ENCODE data around the gene FSTL4. TPM values are rescaled to one million over a fixed set of nuclear protein-coding genes. Genes with fewer than 3 reads are reported as not detected.

Gene FSTL4
- polyA plus RNA-seq, 3 donors = not detected

- H3K79me2 ChIP-seq (ENCODE audit: insufficient read depth, low read length) = no peaks in the 10 kb centered on the region
- H3K4me1 ChIP-seq (ENCODE audit: control insufficient read depth in 1 of 2, insufficient read depth in 2 of 2, low read length in 2 of 2) = no peaks in the 10 kb centered on the region
- DNase-seq = no peak
- no peak for TF ChIP-seq CTCF (IDR thresholded peaks at IDR 0.05)
- Mint-ChIP-seq H3K4me1 (no peaks in the 10 kb centered on the region), H3K27ac (no peak overlapping the region), H3K36me3 (no peaks in the 10 kb centered on the region), H3K27me3 (ENCODE audit: low read depth in 3 of 3) (peaks cover 4 to 11% (median 7%) of the 10 kb centered on the region in 3 donors), H3K9me3 (peaks cover 0 to 2% (median 0%) of the 10 kb centered on the region in 7 donors), H3K4me3 (no peak overlapping the region)
- no peaks in the 10 kb centered on the region for H3K36me3 ChIP-seq (replicated peaks in 1 of 2; ENCODE audit: control insufficient read depth in 1 of 2, insufficient read depth in 2 of 2, low read length in 2 of 2)
- intact Hi-C loops (cut with micrococcal nuclease) = no loop called here
- no peak overlapping the region for H3K27ac ChIP-seq (ENCODE audit: low read depth in 1 of 2, low read length in 2 of 2)
- no peak overlapping the region for H3K9ac ChIP-seq (ENCODE audit: insufficient read depth, low read length, poor library complexity, severe bottlenecking)
- H4K20me1 ChIP-seq (ENCODE audit: insufficient read depth, low read length) = no peaks in the 10 kb centered on the region
- peaks cover 0 to 2% of the 10 kb centered on the region in 2 donors for H3K27me3 ChIP-seq (ENCODE audit: control insufficient read depth in 2 of 2, insufficient read depth in 2 of 2, low read length in 2 of 2)
- no peak overlapping the region for H3K4me2 ChIP-seq (replicated peaks; ENCODE audit: extremely low read depth, low read length, poor library complexity, severe bottlenecking)
- H2AFZ ChIP-seq (ENCODE audit: insufficient read depth, low read depth, low read length, poor library complexity, severe bottlenecking) = no peak overlapping the region
- no peaks in the 10 kb centered on the region for H3K9me3 ChIP-seq (replicated peaks in 1 of 2; ENCODE audit: control insufficient read depth in 1 of 2, insufficient read depth in 1 of 2, low read length in 2 of 2)
- 90% methylated on average over 2 of the region's 3 CpGs for WGBS (ENCODE audit: insufficient coverage)
- no peak overlapping the region for H3K4me3 ChIP-seq (replicated peaks in 1 of 3; ENCODE audit: low read depth in 2 of 3, low read length in 3 of 3)
Measured at GRCh38 chr5:133565993-133566392, 46.3 kb downstream of the FSTL4 start.

GRCh38 chr5:133564921-133565565 is 47.3 kb downstream of the FSTL4 start:
- H3K4me3 ChIP-seq (replicated peaks in 1 of 3; ENCODE audit: low read depth in 2 of 3, low read length in 3 of 3) = no peak overlapping the region
- WGBS (ENCODE audit: insufficient coverage) = no CpG with 5 or more reads among the region's 4 CpGs
- H3K36me3 Mint-ChIP-seq = no peaks in the 10 kb centered on the region
- no peaks in the 10 kb centered on the region for H3K9me3 ChIP-seq (replicated peaks in 1 of 2; ENCODE audit: control insufficient read depth in 1 of 2, insufficient read depth in 1 of 2, low read length in 2 of 2)
- no peak overlapping the region for H2AFZ ChIP-seq (ENCODE audit: insufficient read depth, low read depth, low read length, poor library complexity, severe bottlenecking)
- H4K20me1 ChIP-seq (ENCODE audit: insufficient read depth, low read length) = no peaks in the 10 kb centered on the region
- no peak overlapping the region for H3K27ac Mint-ChIP-seq
- no peak overlapping the region for H3K27ac ChIP-seq (ENCODE audit: low read depth in 1 of 2, low read length in 2 of 2)
- H3K9me3 Mint-ChIP-seq = peaks cover 0 to 5% (median 0%) of the 10 kb centered on the region in 7 donors
- H3K9ac ChIP-seq (ENCODE audit: insufficient read depth, low read length, poor library complexity, severe bottlenecking) = no peak overlapping the region
- DNase-seq = no peak
- H3K27me3 Mint-ChIP-seq (ENCODE audit: low read depth in 3 of 3) = peaks cover 4 to 9% (median 7%) of the 10 kb centered on the region in 3 donors
- no peaks in the 10 kb centered on the region for H3K4me1 ChIP-seq (ENCODE audit: control insufficient read depth in 1 of 2, insufficient read depth in 2 of 2, low read length in 2 of 2)
- H3K4me2 ChIP-seq (replicated peaks; ENCODE audit: extremely low read depth, low read length, poor library complexity, severe bottlenecking) = no peak overlapping the region
- no peaks in the 10 kb centered on the region for H3K79me2 ChIP-seq (ENCODE audit: insufficient read depth, low read length)
- H3K36me3 ChIP-seq (replicated peaks in 1 of 2; ENCODE audit: control insufficient read depth in 1 of 2, insufficient read depth in 2 of 2, low read length in 2 of 2) = no peaks in the 10 kb centered on the region
- peaks cover 0 to 2% of the 10 kb centered on the region in 2 donors for H3K27me3 ChIP-seq (ENCODE audit: control insufficient read depth in 2 of 2, insufficient read depth in 2 of 2, low read length in 2 of 2)
- no peak overlapping the region for H3K4me3 Mint-ChIP-seq
- no peak for TF ChIP-seq CTCF (IDR thresholded peaks at IDR 0.05)
- no peaks in the 10 kb centered on the region for H3K4me1 Mint-ChIP-seq
- intact Hi-C loops (cut with micrococcal nuclease) = no loop called here

All from CD14-positive monocyte (primary cell).